WTC11 (cell line): ENCODE results near the gene MUSTN1. TPM values are rescaled to one million over a fixed set of nuclear protein-coding genes. Genes with fewer than 3 reads are reported as not detected.

ENCODE experiments used
- ATAC-seq: fragments of 200-7000 bp; cut with Tn5 transposase; 2 replicates; pipeline ENCODE4 v1.10.0; 2021; ENCODE audit warnings: mild to moderate bottlenecking, moderate library complexity
- CTCF ChIA-PET: fragments of 300-600 bp; sonication (Branson Sonifier 250); formaldehyde crosslinking; loops from one replicate; lab custom pipeline; 2021; ENCODE audit warnings: antibody characterized with exemption; lab: Charles Lee
- POLR2A ChIA-PET: fragments of 350-600 bp; sonication (Branson Sonifier 250); formaldehyde crosslinking; loops from one replicate; lab custom pipeline; 2021; ENCODE audit warnings: antibody characterized with exemption; lab: Charles Lee
- DNase-seq: peaks from one replicate; pipeline ENCODE4 v3.0.0; 2021; ENCODE audit warnings: low spot score
- H3K27ac Mint-ChIP-seq: 2 replicates; pipeline ENCODE4 v1.8.0; 2021; ENCODE audit warnings: mixed read lengths
- H3K27me3 Mint-ChIP-seq: 2 replicates; pipeline ENCODE4 v1.8.0; 2021; ENCODE audit warnings: low read depth, mild to moderate bottlenecking, moderate library complexity, mixed read lengths
- H3K36me3 Mint-ChIP-seq: 2 replicates; pipeline ENCODE4 v1.8.0; 2021; ENCODE audit warnings: mixed read lengths
- H3K4me1 Mint-ChIP-seq: 2 replicates; pipeline ENCODE4 v1.8.0; 2022; ENCODE audit warnings: mixed read lengths
- H3K4me3 Mint-ChIP-seq: 2 replicates; pipeline ENCODE4 v1.8.0; 2021; ENCODE audit warnings: mild to moderate bottlenecking, moderate library complexity, mixed read lengths
- H3K9me3 Mint-ChIP-seq: 2 replicates; pipeline ENCODE4 v1.8.0; 2021; ENCODE audit warnings: mixed read lengths
- ARID4B ChIP-seq: sonication (generic); formaldehyde crosslinking; IDR thresholded peaks from 2 replicates; pipeline ENCODE4 v1.8.0; 2023; ENCODE audit warnings: missing genetic modification reagents, mild to moderate bottlenecking, borderline replicate concordance
- CDX4 ChIP-seq: fragments of 250-450 bp; sonication (Bioruptor Pico); IDR thresholded peaks from 2 replicates; pipeline ENCODE4 v1.9.0; 2021; ENCODE audit warnings: moderate library complexity, mild to moderate bottlenecking, inconsistent platforms, borderline replicate concordance
- E2F1 ChIP-seq: sonication (generic); formaldehyde crosslinking; IDR thresholded peaks from 2 replicates; pipeline ENCODE4 v1.8.0; 2022; ENCODE audit warnings: mild to moderate bottlenecking, missing genetic modification reagents
- ERG ChIP-seq: fragments of 250-450 bp; sonication (Bioruptor Pico); IDR thresholded peaks from 2 replicates; pipeline ENCODE4 v1.8.0; 2021; ENCODE audit warnings: mild to moderate bottlenecking
- HMGXB4 ChIP-seq: sonication (generic); formaldehyde crosslinking; IDR thresholded peaks from 2 replicates; pipeline ENCODE4 v1.8.1; 2023; ENCODE audit warnings: mild to moderate bottlenecking, moderate library complexity, missing genetic modification reagents
- MLX ChIP-seq: sonication (generic); formaldehyde crosslinking; IDR thresholded peaks from 2 replicates; pipeline ENCODE4 v1.8.1; 2023; ENCODE audit warnings: mild to moderate bottlenecking, missing genetic modification reagents, moderate library complexity
- OVOL2 ChIP-seq: fragments of 250-450 bp; sonication (Bioruptor Pico); IDR thresholded peaks from 2 replicates; pipeline ENCODE4 v1.9.0; 2021; ENCODE audit warnings: mild to moderate bottlenecking, borderline replicate concordance
- SMAD3 ChIP-seq: sonication (generic); formaldehyde crosslinking; IDR thresholded peaks from 2 replicates; pipeline ENCODE4 v1.8.0; 2022; ENCODE audit warnings: missing genetic modification reagents, mild to moderate bottlenecking, borderline replicate concordance
- TCF7 ChIP-seq: sonication (generic); formaldehyde crosslinking; IDR thresholded peaks from 2 replicates; pipeline ENCODE4 v1.8.0; 2022; ENCODE audit warnings: mild to moderate bottlenecking, low read depth, missing genetic modification reagents, moderate library complexity
- USF1 ChIP-seq: sonication (generic); formaldehyde crosslinking; IDR thresholded peaks from 2 replicates; pipeline ENCODE4 v1.8.0; 2022; ENCODE audit warnings: mild to moderate bottlenecking, missing genetic modification reagents
- ZNF121 ChIP-seq: sonication (generic); formaldehyde crosslinking; IDR thresholded peaks from 2 replicates; pipeline ENCODE4 v1.8.0; 2023; ENCODE audit warnings: missing genetic modification reagents
- ZNF263 ChIP-seq: sonication (generic); formaldehyde crosslinking; IDR thresholded peaks from 2 replicates; pipeline ENCODE4 v1.8.1; 2022; ENCODE audit warnings: low read depth, mild to moderate bottlenecking, moderate library complexity, missing genetic modification reagents
- ZNF423 ChIP-seq: fragments of 250-450 bp; sonication (Bioruptor Pico); IDR thresholded peaks from 2 replicates; pipeline ENCODE4 v2.1.2; 2022; ENCODE audit warnings: mild to moderate bottlenecking, moderate library complexity
- ZNF512 ChIP-seq: sonication (generic); formaldehyde crosslinking; IDR thresholded peaks from 2 replicates; pipeline ENCODE4 v1.8.1; 2022; ENCODE audit warnings: missing genetic modification reagents, borderline replicate concordance
- total RNA-seq: library from RNA; stranded (reverse); gene quantifications from 3 replicates; pipeline ENCODE4 v1.2.3, GENCODE V29; 2021

Gene MUSTN1
- total RNA-seq, 1 experiment from 2014 or later, result 4.2 TPM

- no peak for TF ChIP-seq E2F1 (CRISPR knock-in tag)
- no peak for TF ChIP-seq ARID4B
- no peak for TF ChIP-seq USF1
- no peak for TF ChIP-seq OVOL2 (CRISPR knock-in tag)
- no peak for TF ChIP-seq TCF7 (CRISPR knock-in tag)
- TF ChIP-seq ZNF121, result no peak
- no peak for TF ChIP-seq ZNF512 (CRISPR knock-in tag)
- TF ChIP-seq HMGXB4 (CRISPR knock-in tag), result no peak
- TF ChIP-seq CDX4 (CRISPR knock-in tag), result no peak
- no peak for TF ChIP-seq ERG (CRISPR knock-in tag)
These were observed 12.9 kb upstream of the MUSTN1 start (continued) for GRCh38 chr3:52847726-52848125.

GRCh38 chr3:52847241-52847640 is 12.4 kb upstream of the MUSTN1 start:
- no peak for DNase-seq
- Mint-ChIP-seq H3K27ac (no peak overlapping the region), H3K4me1 (peaks cover 3% of the 10 kb centered on the region; the same call in 1 of the 2 replicates), H3K4me3 (no peak overlapping the region), H3K9me3 (no peaks in the 10 kb centered on the region), H3K27me3 (no peaks in the 10 kb centered on the region), H3K36me3 (peaks cover 24% of the 10 kb centered on the region)
- TF ChIP-seq ZNF263 (CRISPR knock-in tag), result no peak
- TF ChIP-seq ZNF423 (CRISPR knock-in tag), result no peak
- no peak for TF ChIP-seq SMAD3 (CRISPR knock-in tag)
- no peak for TF ChIP-seq MLX
- ChIA-PET POLR2A (no interaction called here), CTCF (interaction anchor here (1.5 kb wide), 1 partner anchor 88 kb away, joined by 3 read pairs; no protein-coding TSS in a partner anchor)
- ATAC-seq, result no peak
